NCI-H2081 treated with DMSO at 0.1 percent for 48 hours (cell line): ENCODE data around the gene ANKZF1.
A peak's percentile ranks its signal among the peaks of the same experiment; 100 is the strongest.

ENCODE experiments used
- DNase-seq: peaks from one replicate; lab custom pipeline; 2025; lab: John Stamatoyannopoulos, UW

The ANKZF1 gene

DNA sequence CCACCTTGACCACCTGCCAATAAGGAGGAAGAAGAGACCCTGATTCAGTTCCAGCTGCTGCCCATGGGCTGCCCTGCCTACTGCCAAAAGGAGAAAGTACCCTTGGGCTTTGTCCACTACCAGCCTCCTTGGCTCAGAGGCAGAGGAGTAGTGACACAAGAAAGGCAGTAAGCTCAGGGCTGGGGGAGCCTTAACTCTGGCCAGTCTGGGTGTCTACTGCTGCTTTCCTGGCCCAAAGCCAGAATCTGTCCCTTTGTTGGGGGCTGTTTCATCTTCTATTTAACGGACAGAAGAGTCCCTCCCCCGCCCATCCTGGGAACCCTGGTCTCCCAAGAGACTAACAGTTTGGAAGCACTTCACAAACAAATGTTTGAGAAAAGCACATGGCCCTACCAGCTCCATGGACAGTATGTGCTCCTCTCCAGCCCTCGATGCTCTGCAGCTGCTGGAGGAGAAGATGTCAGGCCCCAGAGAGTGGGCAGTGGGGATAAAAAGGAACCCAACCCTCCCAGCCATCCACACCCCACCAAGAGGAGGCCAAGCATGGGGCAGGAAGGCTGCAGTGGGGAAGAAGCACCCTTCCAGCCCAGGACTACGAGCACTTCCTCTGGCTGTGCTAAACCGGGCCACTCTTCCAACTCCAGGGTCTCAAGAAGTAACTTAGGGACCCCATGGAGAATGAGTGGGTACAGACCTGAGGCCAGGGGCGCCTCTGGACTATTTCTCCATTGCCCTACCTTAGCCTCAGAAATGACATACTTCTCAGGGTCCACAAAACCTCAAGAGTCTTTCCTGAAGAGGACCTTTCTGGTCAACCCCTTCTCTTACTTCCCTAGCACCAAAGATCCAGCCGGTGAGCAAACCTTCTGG lies 1.3 kb upstream of the ANKZF1 start:
- DNase-seq: no peak

DNA sequence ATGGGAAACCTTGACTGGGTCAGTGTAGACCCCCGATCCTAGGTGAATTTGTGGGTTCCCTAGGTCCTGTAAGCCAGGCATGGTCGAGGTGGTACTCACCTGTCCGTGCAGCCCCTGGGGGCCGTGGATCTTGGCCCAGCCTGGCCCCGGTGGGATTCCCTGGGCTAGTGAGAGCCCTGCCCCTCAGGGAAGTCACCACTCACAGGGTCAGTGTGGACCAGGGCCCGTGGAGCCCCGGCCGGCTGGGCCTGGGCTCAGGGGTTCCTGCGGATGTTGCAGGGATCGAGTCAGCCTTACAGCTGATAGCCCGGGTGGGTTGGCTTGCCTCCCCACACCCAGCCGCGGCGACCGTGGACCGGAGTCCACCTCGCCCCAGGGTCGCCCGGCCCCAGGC lies 698 bp upstream of the ANKZF1 start:
- DNase-seq: no peak

DNA sequence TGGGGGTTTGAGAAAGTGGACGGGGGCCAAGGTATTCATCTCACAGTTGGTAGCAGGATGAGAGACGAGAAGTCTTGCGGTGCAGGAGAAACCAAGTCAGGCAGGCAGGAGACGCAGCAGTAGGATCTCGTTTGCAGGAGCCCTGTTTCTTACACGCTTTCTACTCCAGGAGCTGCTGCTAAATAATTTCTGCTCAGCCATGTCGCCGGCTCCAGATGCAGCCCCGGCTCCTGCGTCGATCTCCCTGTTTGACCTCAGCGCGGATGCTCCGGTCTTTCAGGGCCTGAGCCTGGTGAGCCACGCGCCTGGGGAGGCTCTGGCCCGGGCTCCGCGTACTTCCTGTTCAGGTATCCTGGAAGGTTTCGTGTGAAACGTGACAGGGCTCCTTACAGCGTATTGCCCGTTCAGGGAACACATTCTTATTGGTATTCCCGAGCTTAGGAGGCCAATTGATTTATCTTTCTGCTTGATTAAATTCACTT lies 494 bp downstream of the ANKZF1 start:
- no peak for DNase-seq

DNA sequence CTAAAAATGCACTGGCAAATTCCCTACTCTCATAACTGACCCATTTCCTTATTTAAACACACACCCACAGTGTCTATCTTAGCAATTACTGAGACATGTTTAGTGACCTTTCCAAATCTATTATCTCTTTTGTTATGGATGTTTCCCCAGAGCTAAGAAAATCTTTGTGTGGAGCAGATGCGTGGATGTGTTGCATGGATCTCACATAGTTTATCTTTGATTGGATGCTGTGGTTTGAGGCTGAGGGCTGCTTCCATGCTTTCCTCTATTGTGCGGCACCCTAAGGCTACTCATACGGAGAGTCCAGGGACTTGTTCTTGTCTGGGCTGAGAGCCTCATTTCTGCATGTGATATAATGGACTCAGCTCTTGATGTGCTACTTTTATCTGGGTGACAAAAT lies 4.7 kb downstream of the ANKZF1 start:
- no peak for DNase-seq

DNA sequence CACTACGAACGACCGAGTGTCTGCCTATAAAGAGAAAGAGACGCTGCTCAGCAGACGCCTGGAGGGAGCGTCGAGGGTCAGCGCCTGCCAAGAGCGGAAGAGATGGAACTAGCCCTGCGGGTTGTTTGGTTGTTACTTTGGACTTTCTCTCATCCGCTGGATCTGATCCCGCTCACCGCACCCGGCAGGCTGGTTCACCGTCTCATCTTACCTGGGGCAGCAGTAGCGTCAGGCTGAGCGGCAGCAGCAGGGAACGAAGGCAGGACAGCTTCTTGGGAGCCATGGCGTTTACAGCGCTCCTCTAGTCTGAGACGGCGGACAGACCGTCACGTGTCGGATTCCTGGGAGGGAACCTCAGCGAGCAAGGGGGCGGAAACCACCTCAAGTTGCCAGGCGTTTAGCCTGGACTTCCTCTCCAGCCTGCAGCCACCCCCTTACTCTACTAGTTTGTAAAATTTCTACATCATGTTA lies 13.7 kb downstream of the ANKZF1 start:
- DNase-seq: no peak

DNA sequence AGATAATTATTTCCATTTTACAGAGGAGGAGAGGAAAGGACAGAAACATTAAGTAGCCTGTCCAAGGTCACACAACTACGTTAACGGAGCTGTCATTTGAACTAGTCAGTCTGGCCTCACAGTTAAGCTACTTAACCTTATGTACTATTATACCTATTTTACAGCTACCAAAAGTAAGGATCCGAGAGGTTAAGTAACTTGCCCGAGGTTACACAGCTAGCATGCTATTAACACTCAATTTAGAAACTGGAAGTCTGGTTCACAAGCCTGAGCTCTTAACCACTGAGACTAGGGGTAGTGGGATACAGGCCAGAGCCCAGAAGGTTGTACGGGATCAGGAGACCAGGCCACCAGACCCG lies 15.2 kb downstream of the ANKZF1 start:
- DNase-seq: no peak

DNA sequence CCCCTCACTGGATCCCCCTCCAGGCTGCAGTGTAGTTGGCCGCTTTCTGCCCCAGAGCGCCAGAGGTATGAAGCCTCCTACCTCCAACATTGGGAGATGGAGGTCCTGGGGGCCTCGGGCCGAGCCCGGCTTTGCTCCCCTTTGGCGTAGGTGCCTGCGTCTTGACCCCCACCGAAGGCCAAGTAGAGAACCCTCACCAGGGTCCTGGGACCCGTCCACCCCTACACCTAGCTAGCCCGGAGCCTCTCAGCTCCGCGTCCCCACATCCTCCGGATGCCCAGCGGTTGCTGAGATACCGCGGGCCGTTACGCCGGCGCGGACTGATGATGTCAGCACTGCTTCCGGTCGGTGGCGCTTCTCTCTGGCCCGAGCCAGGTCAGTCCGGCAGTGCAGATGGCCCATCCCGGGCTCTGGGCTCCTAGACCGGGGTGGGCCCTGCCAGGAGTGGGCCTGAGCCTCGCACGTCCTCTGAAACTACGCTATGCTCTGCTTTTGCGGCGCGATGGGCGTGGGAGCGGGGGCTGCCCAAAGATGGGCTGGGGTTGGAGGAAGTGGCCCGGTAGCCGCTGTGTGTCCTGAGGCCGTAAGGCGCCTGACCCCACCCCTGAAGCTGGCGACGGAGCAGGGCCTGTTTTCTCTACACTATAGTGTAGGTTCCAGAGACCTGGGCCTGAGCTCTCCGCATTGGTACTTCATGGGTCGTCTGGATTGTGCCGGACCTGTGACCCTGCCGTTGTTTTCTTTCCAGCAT lies 15.7 kb downstream of the ANKZF1 start, which contains the start of the genes GLB1L and STK16:
TSS of gene GLB1L (minus strand) at position 297 of the 751 bp plus-strand sequence. CDS start 1,871 bp downstream, outside the sequence.
TSS of gene STK16 (plus strand) at position 332 of the 751 bp plus-strand sequence. CDS start 521 bp downstream, outside the sequence.
- DNase-seq: no peak

DNA sequence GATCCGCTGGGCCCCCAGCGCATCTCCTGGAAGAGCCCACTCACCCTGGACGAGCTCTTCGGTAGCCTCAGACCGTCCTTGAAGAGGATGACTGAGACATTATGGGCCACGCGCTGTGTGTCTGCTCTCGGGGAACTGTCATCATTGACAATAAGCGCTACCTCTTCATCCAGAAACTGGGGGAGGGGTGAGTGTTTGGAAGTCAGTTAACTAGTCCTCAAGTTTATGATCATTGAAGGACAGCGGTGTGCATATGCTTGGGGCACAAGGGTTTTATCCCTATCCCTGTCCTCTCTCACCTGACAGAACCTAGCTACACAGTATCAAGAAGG lies 16.3 kb downstream of the ANKZF1 start:
- DNase-seq: no peak

DNA sequence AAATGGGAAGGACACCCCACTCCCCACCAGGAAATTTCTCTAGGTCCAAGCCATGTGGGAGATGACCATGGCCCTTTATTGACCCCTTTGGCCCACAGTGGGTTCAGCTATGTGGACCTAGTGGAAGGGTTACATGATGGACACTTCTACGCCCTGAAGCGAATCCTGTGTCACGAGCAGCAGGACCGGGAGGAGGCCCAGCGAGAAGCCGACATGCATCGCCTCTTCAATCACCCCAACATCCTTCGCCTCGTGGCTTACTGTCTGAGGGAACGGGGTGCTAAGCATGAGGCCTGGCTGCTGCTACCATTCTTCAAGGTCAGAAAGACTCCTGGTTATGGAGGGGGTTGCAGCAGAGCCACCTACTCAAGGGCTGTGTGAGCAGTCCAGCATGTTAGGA lies 17.0 kb downstream of the ANKZF1 start:
- DNase-seq: no peak

DNA sequence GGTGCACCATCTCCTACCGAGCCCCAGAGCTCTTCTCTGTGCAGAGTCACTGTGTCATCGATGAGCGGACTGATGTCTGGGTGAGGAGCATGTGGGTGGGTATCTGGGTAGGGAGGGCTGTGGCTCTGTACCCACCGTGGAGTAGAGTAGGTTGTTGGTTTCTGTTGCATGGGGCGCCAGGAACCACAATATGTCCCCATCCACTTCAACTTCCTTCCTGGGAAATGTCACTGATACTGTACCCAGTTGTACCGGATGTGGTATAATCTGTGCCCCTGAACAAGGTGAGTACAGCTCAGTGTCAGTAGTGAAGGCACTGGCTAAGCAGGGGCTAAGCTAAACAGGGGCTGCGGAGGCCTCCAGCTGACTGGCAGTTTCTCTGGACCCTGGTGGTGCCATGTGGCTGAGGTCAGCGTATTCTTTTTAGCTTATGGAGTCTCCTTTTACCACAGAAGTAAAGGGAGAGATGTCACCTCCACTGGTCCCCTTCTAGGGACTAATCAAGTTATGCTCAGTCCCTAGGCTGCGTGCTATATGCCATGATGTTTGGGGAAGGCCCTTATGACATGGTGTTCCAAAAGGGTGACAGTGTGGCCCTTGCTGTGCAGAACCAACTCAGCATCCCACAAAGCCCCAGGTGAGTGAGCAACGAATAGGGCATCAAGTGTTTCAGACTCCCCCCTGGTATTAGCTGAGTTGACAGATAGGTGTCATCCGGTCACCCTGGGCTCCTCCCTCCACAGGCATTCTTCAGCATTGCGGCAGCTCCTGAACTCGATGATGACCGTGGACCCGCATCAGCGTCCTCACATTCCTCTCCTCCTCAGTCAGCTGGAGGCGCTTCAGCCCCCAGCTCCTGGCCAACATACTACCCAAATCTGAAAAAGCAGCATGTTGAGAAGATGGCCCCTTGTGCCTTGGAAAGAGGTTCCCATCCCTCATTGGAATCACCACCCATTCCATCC lies 18.4 kb downstream of the ANKZF1 start:
- DNase-seq: no peak

DNA sequence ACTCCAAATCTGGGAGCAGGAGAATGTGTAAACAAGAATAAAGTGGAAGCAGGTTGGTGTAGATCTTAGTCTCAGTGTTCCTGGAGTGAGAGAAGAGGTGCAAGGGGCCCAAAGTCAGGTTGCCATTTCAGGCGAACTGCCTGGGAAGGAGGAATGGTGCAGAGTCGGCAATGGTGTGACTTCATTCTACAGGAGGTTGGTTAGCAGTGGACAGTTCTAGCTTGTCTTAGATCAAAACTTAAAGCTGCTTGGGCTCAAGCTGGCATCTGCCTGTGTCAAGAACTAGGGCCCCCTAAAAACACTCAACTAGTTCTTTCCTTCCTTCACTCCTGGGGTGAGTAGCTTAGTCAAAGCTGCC lies 19.2 kb downstream of the ANKZF1 start:
- no peak for DNase-seq

DNA sequence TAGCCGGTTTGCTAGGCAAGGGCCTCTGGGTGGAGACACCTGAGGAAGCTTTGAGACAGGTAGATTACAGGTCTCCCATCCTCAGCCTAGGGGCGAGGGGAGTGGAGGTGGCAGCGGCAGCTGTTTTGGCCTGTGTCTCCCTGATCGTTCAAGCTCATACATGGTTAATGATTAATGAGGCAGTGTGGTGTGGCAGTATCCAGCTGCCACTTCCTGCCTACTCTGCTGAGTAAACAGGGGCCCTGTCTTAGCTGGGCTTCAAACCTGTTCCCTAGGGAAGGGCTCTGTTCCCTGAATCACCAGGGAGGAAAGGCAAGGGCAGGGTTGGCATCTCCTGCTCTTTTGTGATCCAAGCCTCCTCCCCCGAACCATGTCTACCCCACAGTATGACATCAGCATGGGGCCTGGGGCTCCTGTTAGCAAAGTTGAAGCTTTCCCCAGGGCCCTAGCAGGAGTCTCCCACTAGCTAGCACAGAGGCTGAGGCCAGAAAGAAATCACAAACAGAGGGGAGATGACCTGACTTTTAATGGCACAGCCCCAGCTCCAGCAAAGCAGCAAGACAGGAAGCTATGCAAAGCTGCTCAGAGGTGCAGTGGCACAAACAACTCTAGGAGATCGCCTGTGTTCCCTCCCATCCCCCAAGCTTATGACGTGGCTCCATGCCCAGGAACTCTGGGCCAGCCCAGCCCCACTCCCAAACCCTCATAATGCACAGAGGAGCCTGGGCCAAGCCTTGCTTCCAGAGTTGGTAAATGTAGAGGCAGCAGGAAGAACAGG lies 19.8 kb downstream of the ANKZF1 start:
- DNase-seq: peak; percentile 50

DNA sequence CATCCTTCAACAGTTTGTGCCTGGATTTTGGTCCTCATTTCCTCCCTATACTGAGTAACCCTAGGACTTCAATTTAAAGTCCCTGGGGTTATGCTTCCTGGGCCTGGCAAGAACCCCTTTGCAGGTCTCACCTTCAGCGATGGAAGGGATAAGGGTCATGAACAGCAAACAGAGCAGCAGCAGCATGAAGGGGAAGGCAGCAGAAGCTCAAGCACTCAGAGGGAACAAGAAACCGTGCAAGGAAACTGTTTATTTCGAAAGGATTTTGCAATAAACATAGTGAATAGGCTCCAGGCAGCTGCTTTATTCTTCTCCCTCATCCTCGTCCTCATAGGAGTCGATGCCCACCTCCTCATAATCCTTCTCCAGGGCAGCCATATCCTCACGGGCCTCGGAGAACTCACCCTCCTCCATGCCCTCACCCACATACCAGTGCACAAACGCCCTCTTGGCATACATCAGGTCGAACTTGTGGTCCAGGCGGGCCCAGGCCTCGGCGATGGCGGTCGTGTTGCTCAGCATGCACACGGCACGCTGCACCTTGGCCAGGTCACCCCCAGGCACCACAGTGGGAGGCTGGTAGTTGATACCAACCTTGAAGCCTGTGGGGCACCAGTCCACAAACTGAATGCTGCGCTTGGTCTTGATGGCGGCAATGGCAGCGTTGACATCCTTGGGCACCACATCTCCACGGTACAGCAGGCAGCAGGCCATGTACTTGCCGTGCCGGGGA lies 20.6 kb downstream of the ANKZF1 start:
- DNase-seq: no peak

DNA sequence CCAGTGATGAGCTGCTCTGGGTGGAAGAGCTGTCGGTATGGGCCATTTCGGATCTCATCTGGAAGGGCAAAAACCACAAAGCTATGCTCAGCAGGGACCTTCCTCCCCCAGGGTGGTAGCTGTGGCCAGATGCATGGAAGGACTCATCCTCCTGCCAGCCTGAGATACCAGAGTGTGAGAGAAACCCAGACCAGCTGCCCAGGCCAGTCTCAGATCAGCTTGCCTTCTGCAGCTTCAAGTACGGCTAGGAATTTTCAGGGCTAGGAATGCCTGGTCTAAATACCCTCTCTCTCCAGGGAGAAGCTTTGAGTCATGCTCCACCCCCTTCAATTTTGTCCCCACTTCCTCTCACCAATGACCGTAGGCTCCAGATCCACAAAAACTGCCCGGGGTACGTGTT lies 22.1 kb downstream of the ANKZF1 start:
- no peak for DNase-seq

DNA sequence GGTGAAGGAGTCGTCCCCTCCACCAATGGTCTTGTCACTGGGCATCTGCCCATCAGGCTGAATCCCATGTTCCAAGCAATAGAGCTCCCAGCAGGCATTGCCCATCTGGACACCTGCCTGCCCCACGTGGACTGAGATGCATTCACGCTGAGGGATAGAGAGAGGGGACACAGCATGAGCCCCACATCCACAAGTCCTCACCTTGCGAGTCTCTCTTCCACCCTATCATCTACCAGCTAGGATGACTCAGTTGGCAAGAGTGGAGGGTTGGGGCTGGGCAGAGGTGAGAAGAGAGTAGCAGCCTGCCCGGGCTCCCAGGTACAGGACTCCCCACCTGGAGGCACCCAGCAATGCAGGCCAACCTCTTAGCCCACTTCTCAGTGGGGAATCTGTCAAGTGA lies 22.5 kb downstream of the ANKZF1 start:
- no peak for DNase-seq

DNA sequence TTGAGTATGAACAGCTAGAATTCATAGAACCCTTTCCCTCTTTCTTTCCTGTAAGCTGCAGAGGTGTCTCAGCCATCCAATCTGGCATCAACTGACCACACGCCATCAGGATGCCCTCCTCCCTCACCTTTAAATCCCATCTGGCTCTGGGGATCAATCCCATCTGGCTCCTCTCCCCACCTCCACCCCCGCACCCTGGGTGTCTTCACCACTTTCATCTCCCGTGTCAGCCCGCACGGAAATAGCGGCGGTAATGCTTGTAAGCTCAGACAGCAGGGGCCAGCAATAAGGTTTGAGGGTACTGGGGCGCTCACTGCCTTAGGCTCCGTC lies 22.9 kb downstream of the ANKZF1 start:
- DNase-seq: no peak

DNA sequence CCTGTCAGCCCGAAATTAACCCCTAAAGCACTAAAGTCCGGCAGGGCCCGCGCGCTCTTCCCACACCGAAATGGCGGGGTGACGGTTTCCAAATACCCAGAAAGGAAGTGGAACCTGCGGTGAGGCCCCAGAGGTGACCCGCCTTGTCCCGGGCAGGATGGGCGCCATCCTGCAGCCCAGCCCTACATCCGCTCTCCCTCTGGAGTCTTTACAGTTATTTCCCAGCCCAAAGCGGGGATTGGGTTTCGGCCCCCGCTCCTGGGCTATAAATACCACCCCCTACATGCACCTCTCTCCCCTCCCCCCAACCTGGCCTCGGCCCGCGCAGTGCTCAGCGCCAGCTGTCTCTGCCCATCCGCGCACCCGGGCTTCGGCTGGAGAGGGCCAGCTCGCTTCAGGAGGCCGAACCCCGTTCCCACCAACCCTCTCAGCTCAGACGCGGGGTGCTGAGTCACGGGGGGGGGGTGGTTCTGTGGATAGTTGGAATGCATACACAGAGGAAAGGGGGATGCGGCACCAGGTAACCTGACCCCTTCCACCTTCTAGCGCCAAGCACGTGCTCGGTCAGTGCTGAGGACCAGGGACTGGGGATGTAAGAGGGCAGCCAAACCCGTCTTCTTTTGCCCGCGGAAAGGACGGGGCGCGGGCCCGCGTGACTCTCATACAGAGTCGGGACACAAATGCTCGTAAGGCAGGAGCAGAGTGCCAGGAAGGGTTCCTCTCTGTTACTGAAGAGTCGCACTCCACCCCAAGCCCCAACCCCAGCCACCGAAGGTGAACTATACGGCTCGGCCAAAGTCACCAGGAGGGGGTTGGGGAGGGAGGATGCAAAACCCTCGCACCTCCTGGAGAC lies 23.5 kb downstream of the ANKZF1 start, which contains the start of gene TUBA4B:
TSS of gene TUBA4B (plus strand) at position 344 of the 853 bp plus-strand sequence. CDS start at position 509, 165 bp downstream.
- no peak for DNase-seq

DNA sequence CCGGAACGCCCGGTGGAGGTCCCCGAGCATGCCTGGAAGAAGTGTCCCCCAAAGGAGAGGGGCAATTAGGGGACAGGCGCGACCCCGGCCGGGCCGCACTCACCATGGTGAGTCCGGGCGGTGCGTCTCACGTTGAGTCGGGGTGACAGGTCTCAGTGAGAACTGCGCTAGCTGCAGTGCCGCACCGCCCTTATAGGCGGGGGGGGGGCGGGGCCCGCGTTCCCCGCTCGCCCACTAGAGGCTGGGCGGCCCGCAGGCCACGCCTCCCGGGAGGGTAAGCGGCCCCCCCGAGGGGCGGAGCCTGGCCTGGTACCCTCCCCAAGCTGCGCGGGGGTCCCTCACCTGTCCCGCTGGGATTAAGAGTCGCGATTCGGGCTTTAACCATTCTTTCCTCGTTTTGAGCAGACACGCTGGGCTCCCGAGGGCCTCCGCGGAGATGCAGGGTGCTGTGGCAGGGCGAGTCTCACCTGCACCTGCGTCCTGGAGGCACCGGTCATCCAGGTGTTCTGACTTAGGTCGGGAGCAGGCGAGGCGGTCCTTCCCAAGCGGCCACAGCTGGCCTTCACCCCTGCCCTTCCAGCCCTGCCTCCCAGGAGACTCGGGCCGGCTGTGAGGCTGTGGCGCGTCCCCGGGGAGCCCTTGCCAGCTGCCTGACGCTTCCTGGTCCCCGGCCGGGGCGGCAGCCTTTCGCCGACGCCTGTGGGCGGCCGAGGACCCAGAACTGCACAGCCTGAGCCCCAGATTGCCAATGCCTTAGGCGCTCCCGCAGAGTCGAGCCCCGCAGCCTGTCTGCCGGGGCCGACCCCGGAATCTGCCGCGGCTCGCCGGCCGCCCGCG lies 24.4 kb downstream of the ANKZF1 start, which contains the start of gene TUBA4A:
TSS of gene TUBA4A (minus strand) at position 166 of the 837 bp plus-strand sequence. CDS start at position 106, 60 bp downstream.
- DNase-seq: peak; percentile 18
